Measurements from ENCODE around the gene CAPN15.

- TF ChIP-seq POLR2A (IDR thresholded peaks at IDR 0.05; ENCODE audit: low read depth, low read length) (no peak), POLR2AphosphoS5 (IDR thresholded peaks at IDR 0.05; ENCODE audit: low read depth, low read length) (no peak), TAF1 (IDR thresholded peaks at IDR 0.05; ENCODE audit: borderline replicate concordance, low read depth, low read length) (no peak)
These were observed 9.2 kb downstream of the CAPN15 start for GRCh38 chr16:536746-537145.
